ENCODE measurements around the gene SDE2. TPM values are rescaled to one million over a fixed set of nuclear protein-coding genes. Genes with fewer than 3 reads are reported as not detected.

The SDE2 gene
- total and polyA plus RNA-seq, 12 donors = 4.3 to 32.9 (median 16.9) TPM

Small RNAs within 50 kb of the gene (small RNA-seq; reads per million reads assigned to genes)
- gene AL117348.1 (0 reads per million in 2 donors), gene NDUFA3P3 (0 reads per million in 2 donors)

Other genes with a start within 250 kb of the SDE2 start
- gene SRP9, start 221.5 kb downstream of the SDE2 start, total RNA-seq = 100 to 1,000 TPM; 197 to 429 (median 294) TPM
- gene SRP9, start 221.5 kb downstream of the SDE2 start, polyA plus RNA-seq = 100 to 1,000 TPM; 144 to 521 (median 178) TPM
- 1,000 to 10,000 TPM in 8 of 9 donors, 100 to 1,000 TPM in 1; 251 to 3,548 (median 1,695) TPM for gene EPHX1, start 189.2 kb downstream of the SDE2 start, total RNA-seq
- 1,000 to 10,000 TPM in 1 of 3 donors, 100 to 1,000 TPM in 2; 337 to 1,831 (median 896) TPM for gene EPHX1, start 189.2 kb downstream of the SDE2 start, polyA plus RNA-seq
- gene TMEM63A, start 117.0 kb downstream of the SDE2 start, total RNA-seq = 10 to 100 TPM; 13.9 to 80.4 (median 56.4) TPM
- gene TMEM63A, start 117.0 kb downstream of the SDE2 start, polyA plus RNA-seq = 10 to 100 TPM; 20.8 to 96.9 (median 48.1) TPM
- 1 to 10 TPM in 2 of 9 donors, under 1 TPM in 3, not detected in 4; 0.47 to 1.5 (median 0.67) TPM for gene LEFTY1, start 110.2 kb downstream of the SDE2 start, total RNA-seq
- gene LEFTY1, start 110.2 kb downstream of the SDE2 start, polyA plus RNA-seq = under 1 TPM in 2 of 3 donors, not detected in 1; 0.15 to 0.27 TPM
- gene PYCR2, start 75.1 kb downstream of the SDE2 start, total RNA-seq = 100 to 1,000 TPM in 2 of 9 donors, 10 to 100 TPM in 7; 76.0 to 135 (median 83.0) TPM
- gene PYCR2, start 75.1 kb downstream of the SDE2 start, polyA plus RNA-seq = 100 to 1,000 TPM in 1 of 3 donors, 10 to 100 TPM in 2; 82.5 to 122 (median 85.3) TPM
- 1 to 10 TPM in 3 of 9 donors, under 1 TPM in 5, not detected in 1; 0.38 to 3.4 (median 0.87) TPM for gene LEFTY2, start 58.1 kb downstream of the SDE2 start, total RNA-seq
- under 1 TPM; 0.16 to 0.57 (median 0.54) TPM for gene LEFTY2, start 58.1 kb downstream of the SDE2 start, polyA plus RNA-seq
- 100 to 1,000 TPM; 216 to 543 (median 373) TPM for gene H3-3A, start 63.4 kb upstream of the SDE2 start, total RNA-seq
- gene H3-3A, start 63.4 kb upstream of the SDE2 start, polyA plus RNA-seq = 100 to 1,000 TPM; 407 to 772 (median 547) TPM
- 10 to 100 TPM; 25.0 to 44.1 (median 34.5) TPM for gene ACBD3, start 187.4 kb upstream of the SDE2 start, total RNA-seq
- gene ACBD3, start 187.4 kb upstream of the SDE2 start, polyA plus RNA-seq = 10 to 100 TPM in 2 of 3 donors, 1 to 10 TPM in 1; 5.4 to 49.1 (median 11.3) TPM
- gene MIXL1, start 224.3 kb upstream of the SDE2 start, total RNA-seq = under 1 TPM in 1 of 9 donors, not detected in 8; 0.06 TPM
- under 1 TPM in 1 of 3 donors, not detected in 2; 0.27 TPM for gene MIXL1, start 224.3 kb upstream of the SDE2 start, polyA plus RNA-seq